Stimulated activated CD4-positive, alpha-beta T cell treated with anti-CD3 and anti-CD28 coated beads, Interleukin-15, amount 100 ng/mL, for 1 hour (primary cell): Measurements from ENCODE around the gene NT5M.
"Not testable (repeated sequence)": the region's sequence is repeated elsewhere in the genome, so short reads cannot be mapped to it uniquely, and the experiment has no call there.

ENCODE experiments used
- DNase-seq, 2 donors: peaks; one replicate each; pipeline ENCODE4 v3.0.0-alpha.2; 2020; ENCODE audit warnings: low read depth in 1 of 2, low spot score in 1 of 2

Gene NT5M

DNA sequence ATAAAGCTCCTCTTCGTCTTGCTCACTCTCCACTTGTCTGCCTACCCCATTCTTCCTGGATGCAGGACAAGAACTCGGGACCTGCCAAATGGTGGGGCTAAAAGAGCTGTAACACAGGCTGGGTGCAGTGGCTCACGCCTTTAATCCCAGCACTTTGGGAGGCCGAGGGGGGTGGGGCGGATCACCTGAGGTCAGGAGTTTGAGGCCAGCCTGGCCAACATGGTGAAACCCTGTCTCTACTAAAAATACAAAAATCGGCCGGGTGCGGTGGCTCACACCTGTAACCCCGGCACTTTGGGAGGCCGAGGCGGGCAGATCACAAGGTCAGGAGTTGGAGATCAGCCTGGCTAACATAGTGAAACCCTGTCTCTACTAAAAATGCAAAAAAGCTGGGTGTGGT, 1.5 kb upstream of the NT5M start:
- not testable (repeated sequence) for DNase-seq

DNA sequence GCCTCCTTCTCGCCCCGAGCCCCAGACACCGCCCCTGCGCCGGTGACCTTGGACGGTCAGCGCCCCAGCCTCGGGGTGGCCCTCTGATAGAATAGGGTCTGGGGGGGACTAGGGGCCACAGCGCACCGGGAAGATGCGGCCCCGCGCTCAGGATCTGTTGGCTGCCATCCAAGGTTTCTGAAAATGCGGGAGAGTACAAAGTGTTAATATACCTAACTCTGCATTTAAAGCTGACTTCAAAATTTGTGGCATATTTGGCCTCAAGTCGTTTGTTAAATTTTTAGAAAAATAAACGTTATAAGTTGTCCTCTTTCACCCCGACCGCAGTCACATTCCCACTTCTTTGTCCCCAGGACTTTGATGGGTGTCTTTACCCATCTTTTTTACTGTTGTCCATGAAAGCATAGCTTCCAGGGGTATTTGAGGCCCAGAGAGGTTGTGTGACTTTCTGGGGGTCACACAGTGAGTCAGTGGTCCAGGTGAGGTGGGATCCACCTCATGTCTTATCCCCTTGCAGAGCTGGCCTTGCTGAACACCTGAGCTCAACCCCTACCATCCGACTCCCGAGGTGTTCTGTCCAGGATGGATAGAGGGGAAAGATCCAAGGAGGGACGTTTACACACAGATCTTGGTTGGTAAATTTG, 796 bp downstream of the NT5M start:
- no peak for DNase-seq

DNA sequence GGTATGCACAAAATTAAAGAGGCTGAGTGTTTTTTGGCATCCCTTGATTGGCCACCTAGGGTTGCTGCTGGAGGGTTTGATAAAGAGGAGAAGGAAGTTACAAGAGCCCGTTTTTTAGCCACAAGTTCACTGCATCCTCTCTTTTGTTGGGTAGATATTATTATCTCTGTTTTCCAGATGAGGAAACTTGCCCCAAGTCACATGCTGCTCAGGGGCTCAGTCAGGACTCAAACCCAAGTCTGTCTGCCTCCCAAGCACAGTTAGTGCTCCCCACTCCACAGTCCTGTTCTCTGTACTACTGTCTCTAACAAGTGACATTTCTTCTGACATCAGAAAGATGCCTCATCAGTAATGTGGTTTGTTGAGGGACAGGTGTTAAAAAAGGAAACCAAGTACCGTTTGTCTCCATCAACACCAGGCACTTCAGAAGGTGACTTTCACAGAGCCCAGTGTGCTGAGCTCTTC, 1.4 kb downstream of the NT5M start:
- no peak for DNase-seq

DNA sequence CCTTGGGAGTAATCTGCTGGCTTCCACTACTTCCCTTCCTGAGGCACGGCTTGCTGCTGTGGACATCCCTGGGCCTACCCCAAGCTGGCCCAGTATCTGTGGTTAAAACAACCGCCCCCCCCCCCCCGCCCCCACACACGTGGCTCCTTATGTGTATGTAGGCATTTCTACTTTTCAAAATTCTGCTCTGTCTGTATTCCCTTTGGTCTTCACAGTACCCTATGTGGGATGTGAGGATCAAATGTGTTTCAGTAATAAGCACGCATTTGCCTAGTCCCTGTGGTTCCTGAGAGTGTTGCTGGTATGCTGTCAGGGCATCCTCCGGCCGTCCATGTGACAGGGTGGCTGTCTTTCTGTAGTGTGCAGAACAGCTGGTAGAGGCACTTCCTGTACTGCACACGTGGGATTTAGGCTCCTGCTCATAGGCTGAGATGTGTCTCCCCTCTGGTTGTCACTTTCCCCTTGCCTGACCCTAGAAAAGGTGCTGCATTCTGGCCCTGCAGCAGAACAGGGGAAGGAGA, 2.2 kb downstream of the NT5M start:
- peak in 1 of 2 donors; percentile 10 for DNase-seq

DNA sequence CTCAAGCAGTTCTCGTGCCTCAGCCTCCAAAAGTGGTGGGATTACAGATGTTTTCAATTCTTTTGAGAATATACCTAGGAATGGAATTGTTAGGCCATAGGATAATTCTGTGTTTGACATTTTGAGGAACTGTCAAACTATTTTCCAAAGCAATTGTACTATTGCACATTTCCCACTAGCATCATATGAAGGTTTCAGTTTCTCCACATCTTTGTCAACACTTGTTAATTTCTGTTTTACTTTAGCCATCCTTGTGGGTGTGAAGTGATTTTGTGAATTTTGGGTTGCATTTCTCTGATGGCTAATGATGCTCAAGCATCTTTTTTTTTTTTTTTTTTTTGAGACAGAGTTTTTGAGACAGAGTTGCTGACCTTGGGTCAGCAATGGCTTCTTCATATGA, 6.2 kb downstream of the NT5M start:
- DNase-seq = no peak

DNA sequence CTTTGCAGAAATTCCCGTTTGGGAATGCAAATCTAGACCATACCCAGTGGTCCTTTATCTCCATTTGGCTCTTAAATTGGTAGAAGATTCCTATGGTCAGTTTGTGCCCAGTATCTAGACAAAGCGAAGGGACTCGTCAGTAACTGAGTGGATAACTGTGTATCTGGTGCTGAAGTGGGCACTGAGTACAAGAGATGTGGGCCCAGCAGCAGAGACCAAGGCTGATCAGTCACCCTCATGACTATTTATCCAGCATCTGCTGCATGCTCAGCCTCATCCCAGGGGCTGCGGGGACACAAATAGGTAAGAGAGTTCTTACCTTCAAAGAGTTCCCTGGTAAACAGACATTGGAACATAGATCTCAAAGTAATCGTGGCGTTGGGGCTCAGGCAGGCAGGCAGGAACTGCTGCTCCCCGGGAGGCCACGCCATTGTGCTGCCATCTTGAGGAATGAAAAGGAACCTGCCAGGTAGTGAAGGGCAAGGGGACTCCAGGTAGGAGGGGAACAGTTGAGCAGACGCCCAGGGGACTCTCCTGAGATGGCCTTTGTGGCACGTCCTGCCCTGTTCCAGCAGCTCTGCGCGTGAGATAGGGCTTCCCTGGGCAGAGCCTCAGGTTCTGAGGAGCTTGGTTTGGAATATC, 10.3 kb downstream of the NT5M start:
- DNase-seq = peak; percentile 52 to 60

DNA sequence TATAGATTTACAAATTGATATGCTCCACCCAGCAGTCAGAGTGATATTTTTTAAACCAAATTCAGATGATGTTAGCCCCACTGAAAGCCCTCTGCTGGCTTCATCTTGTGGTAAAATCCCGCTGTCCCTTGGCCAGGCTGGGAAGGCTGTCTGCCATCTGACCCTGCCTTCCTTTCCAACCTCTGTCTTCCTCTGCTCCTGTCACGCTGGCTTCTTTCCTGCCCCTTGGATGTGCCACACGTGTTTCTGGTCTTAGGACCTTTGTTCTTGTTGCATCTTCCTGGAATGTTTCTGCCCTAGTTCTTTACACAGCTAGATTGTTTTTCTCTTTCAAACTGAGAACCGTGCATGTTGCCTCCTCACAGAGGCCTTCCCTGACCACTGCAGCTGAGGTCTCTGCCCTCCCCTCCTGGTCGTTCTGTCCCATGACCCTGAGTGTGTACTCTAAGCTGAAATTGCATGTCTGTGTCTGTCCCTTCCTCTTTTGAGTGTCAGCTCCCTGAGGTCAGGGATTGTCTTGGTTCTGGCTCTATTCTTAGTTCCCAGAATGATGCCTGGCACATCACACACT, 11.4 kb downstream of the NT5M start:
- no peak for DNase-seq

DNA sequence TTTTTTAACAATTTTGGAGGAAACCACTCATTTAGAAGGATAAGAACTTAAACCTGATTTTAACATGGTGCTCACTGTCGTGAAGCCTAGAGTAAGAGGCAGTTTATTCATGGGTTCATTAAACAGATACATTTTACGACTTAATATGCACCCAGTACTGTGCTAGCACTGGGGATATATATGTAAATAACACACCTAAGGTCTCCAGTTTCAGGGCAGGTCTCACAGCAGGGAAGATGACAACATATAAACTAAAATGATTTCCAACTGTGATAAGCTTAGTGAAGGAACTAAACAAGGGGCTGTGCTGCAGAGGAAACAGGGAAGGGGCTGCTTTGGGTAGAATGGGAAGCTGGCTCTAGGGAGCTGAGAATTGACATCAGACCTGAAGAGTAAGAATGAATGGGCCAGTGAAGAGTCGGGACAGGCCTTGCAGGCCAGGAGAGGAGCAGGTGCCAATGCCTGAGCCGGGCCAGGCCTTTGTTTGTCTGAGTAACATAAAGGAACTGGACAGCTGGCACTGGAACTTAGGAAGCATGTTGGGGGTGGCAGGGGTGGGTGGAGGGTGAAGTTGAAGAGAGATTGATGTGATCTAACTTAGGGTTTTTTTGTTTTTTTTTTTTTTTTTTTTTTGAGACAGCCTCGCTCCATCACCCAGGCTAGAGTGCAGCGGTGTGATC, 12.1 kb downstream of the NT5M start:
- no peak for DNase-seq

DNA sequence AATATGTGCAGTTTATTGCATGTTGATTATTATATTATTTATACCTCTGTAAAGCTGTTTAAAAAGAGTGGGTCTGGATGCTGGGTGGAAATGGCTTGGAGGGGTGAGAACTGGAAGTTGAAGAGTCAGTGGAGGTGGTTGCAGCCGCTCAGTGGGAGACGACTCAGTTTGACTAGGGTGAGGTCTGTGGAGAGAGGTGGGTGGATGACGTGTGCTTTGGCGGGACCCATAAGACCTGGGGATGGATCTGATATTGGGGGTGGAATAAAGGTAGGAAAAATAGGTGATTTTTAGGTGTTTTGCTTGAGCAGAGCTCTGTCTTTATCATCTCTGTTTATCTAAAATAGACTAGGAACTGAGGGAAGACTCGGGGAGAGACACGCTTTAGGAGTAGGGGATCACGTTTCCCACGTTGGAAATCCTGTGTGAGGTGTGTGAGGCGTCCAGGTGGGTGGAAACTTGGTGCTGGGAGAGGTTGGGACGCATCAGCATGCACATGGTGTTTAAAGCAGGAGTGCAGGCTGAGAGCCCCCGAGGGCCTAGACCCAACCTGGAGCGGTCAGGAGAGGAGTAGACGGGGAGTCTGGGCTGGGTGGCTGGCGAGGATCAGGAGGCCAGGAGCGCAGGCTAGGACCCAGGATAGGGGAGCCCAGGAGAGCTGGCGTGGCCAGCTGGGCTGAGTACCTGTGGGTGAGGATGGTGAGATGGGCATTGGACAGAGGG, 17.2 kb downstream of the NT5M start:
- DNase-seq = no peak

DNA sequence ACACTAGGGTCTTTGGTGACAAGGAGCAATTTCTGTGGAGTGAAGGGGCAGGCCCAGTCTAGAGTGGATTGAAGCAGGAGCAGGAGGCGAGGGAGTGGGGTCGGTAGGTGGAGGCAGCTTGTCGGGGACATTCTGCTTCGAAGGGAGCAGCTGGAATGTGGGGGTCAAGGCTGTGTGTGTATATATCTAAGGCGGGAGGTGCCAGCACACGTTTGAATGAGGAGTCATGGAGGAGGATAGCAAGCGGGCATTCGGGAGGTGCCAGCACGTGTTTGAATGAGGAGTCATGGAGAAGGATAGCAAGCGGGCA, 17.7 kb downstream of the NT5M start:
- DNase-seq = no peak

DNA sequence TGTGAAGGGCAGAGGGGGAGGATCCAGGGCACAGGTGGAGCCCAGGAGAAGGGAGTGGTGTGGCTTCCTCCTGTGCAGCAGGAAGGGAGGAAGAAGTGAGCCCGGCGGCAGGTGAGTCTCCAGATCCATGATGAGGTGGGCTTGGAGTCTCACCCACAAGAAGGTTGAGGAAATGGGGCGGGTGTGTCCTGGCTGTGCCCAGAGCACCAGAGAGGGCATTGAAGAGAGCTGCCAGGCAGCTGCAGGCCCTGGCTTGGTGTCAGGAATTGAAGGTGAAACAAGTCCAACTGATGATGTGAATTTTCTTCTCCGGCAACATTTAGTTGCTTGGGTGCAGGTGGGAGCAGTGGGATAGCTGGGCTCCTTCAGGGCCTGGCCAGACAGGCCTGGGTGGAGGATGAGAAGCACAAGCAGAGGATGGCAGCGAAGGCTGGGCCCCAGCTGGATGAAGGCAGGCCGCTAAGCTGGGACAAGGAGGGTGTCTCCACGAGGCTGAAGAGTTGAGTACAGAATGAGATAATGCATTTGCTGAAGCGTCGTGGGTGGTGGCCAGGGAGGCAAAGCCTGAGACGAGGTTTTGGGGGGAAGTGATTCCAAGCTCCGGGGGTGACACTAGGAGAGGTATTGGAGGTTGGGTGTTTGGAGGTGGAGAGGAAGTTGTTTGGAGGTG, 18.3 kb downstream of the NT5M start:
- DNase-seq = no peak

DNA sequence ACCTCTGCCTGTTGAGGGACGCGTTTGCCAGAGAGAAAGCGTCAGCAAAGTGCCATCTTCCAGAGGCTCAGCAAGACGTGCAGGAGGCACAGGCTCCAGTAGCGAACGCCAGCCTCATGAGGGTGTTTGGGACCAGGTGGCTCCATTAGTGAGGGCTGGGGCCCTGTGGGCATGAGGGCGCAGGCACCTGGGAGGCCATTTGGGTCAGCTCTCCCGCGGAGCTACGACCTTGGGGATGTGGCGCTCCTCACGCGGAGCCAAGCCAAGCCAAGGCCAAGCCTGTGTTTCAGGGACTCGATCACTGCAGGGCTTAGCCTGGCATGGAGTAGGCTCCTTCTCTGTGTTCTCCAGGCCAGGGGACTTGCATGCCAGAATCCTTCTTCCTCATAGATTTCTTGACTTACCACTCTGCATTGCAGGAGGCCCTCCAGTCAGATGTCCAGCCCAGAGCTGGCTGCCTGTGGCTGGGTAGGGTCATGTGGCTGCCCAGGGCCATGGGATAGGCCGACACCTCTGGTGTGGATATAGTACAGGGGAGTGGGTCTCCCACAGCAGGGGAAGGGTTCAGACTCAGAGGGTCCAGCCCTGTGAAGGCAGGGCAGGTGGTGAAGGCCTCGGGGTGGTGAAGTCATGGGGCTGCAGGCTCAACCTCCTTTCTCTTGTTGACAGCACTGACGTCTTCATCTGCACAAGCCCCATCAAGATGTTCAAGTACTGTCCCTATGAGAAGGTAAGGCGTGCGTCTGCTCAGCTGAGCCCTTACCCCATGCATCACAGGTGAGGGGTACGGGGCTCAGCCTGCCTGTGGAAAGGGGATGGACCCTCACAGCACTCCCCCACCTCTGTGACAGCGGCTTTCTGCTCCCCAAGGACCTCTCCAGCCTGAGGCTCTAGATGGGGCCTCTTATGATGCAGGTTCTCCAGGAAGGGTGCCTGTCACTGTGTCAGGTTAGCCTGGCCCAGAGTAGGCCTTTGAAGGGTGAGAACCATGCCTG, 19.6 kb downstream of the NT5M start:
- DNase-seq = no peak

DNA sequence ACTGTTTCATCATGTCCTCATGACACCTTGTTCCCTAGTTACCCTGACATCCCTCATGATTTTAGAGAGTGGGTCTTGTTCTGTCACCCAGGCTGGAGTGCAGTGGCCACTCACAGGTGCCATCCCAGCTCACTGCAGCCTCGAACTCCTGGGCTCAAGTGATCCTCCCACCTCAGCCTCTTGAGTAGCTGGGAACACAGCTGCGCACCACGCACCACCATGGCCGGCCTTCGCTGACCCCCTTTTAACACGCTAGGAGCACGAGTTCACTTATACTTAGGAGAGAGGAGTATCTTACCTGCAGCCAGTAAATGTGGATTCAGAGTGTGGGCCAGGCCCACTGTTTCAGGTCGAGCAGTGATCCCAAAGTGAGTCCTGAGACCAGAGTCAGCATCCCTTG, 21.4 kb downstream of the NT5M start:
- no peak for DNase-seq

DNA sequence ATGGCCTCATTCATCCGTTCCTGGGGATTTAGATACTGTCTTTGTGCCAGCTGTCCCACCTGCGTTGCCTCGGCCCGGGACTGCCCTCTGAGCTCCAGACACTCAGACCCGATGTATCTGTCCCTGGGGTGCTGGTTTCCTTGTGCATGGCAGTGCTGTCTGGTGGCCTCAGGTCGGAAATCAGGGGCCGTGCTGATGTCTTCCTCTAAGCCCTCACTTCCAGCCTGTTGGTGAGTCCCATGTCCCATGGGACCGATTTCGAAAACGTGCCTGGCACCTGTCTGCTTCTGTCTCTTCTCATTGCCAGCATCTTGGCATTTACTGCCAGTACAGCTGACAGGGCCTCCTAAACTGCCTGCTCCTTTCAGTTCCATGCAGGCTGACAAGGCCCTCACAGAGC, 22.1 kb downstream of the NT5M start:
- no peak for DNase-seq

DNA sequence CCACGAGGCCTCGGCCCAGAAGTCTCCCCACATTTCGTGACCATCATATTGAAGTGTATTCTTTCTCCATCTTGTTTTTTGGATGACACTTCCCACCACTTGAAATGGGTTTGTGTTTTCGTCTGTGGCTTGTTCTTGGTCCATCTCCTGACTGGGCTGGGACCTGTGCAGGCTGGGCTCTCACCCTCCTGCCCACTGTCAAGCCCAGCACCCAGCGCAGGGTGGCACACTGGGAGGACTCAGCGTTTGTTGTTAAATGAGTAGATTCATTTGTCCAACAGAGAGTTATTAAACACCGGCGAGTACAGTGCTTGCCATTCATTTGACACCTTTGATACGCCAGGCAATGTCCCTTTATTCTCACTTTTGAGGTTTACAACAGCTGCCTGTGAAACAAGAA, 22.6 kb downstream of the NT5M start:
- no peak for DNase-seq

DNA sequence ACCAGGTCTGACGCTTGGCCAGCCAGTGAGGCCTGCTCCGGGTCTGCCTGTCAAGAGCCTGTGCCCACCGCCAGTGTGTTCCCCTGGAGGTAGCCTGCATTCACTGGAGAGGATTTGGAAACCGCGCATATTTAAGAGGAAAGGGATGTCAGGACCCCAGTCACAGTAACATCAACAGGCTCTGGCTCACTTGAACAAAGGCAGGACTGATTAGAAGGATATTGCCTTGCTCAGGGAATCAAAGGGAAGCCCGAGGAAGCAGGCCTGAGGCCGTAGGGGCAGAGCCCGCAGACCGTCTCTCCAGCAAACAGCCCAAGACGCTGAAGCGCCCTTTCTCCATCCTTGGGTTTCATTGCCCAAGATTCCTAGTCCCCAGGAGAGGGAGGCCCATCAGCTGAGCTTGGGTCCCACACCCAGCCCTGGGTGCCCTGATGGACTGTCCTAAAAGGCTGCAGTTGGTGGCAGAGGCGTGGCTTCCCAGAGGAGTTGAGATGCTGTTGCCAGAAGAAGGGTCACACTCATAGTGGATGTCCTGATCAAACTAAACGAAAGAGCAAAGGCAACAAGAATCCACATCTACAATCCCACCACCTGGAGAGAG, 23.2 kb downstream of the NT5M start:
- DNase-seq = no peak

DNA sequence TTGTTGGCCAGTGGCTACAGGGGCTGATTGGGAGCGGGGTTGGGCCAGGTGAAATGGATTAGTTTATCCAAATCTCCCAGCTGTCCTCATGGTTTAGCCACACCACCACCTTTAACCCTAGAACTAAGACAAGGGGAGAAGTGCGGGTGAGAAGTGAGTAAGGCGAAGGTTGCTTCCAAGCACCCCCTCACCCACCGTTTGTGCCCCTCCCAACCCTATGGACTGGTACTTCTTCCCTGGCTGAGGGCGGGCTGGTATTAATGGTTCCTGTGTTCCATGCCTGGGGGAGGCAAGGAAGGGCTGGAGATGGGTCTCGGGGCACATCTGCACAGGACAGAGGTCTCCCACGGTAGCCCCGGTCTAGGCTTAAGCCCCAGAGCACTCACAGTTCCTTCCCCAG, 25.1 kb downstream of the NT5M start:
- DNase-seq = no peak

DNA sequence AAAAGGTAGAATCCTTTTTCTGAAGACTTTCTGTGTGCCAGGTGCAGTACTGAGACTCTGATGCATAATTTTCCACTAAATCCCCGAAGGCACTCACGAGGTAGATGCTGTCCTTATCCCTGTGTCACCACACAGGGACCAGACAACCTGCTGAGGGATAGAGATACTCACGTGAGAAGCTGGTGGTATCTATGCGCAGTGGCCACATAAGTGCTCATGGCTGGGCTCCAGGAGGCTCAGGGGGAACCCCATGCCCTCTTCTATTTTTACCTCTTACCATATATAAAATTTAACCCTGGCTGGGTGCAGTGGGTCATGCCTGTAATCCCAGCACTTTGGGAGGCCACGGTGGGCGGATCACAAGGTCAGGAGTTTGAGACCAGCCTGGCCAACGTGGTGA, 38.3 kb downstream of the NT5M start:
- DNase-seq = no peak

DNA sequence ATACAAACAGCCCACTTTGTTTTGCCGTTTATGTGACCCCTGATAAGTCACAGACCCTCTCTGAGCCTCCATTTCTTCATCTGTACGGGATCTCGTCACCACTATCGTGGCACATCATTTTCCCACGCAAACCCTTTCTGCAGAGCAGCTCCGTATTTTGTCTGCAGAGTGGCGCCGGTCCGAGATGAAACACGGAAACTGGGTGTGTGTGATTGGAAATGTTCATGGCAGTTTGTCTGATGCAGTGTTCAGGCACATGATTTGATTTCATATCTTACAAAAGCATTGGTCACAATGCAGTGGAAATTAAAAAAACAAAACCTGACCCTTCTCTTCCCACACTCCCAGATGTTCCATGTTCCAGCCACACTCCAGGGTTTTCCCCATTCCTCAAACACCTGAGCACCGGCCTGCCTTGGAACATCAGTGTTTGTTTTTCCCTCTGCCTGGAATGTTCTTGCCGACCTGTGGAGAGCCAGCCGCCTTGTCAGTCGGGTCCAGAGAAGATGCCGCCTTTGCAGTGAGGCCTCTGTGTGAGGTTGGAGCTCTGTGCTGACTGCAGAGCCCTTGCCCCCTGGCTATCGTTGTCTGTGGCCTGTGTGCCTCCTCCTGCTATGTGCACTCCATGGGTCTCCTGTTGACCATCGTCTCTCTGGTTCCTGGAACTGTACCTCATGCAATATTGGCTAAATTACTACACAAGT, 39.2 kb downstream of the NT5M start:
- DNase-seq = no peak
